Kidney epithelial cell (primary cell): ENCODE results near the gene LRRC14B. TPM values are rescaled to one million over a fixed set of nuclear protein-coding genes. Genes with fewer than 3 reads are reported as not detected.
"Not testable (repeated sequence)": the region's sequence is repeated elsewhere in the genome, so short reads cannot be mapped to it uniquely, and the experiment has no call there.

Experiments used
- DNase-seq: peaks from one replicate; pipeline ENCODE4 v3.0.0-alpha.2; 2010; ENCODE audit warnings: low read depth
- H3K27me3 ChIP-seq: 2 replicates; pipeline ENCODE4 v1.6.0; 2011; ENCODE audit warnings: low read length; ENCODE audit not compliant: control insufficient read depth, insufficient read depth
- H3K36me3 ChIP-seq: 2 replicates; pipeline ENCODE4 v1.5.1; 2011; ENCODE audit warnings: low read length; ENCODE audit not compliant: control insufficient read depth, insufficient read depth
- H3K4me3 ChIP-seq: 2 replicates; pipeline ENCODE4 v1.5.1; 2011; ENCODE audit warnings: low read depth, mild to moderate bottlenecking, control low read depth, low read length
- CTCF ChIP-seq: IDR thresholded peaks from 2 replicates; pipeline ENCODE4 v1.5.1; 2011; ENCODE audit warnings: mild to moderate bottlenecking, moderate library complexity, low read length, control low read depth, inconsistent platforms; ENCODE audit not compliant: insufficient read depth, poor library complexity, severe bottlenecking
- total RNA-seq: library from RNA; depleted of rRNA; stranded (reverse); fragments of >200 nt; gene quantifications from 2 replicates; pipeline ENCODE4 v1.2.3, GENCODE V29; 2015

Gene LRRC14B
- total RNA-seq, 1 donor from 2014 or later: not detected

DNA sequence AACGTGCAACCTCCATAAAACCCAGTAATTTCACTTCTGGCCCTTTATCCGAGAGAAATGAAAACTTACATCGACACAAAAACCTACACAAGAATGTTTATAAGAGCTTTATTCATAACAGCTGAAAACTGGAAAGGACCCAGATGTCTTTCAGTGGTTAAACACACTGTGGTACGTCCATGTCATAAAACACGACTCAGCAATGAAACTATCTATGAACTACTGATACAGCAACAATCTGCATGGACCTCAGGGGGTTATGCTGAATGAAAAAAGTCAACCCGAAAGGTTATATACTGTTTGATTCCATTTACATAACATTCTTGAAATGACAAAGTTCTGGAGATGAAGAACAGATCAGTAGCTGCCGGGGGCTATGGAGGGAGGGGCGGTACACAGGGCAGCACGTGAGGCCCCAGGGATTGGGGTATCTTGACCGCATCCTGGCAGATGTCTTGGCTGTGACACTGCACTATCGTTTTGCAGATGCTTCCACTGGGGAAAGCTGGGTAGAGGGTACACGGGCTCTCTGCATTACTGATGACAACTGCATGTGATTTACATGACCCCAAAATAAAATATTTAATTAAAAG lies 22.6 kb downstream of the LRRC14B start:
- H3K4me3 ChIP-seq: no peak overlapping the region
- H3K27me3 ChIP-seq: no peaks in the 10 kb centered on the region
- DNase-seq: no peak
- TF ChIP-seq CTCF: no peak
- H3K36me3 ChIP-seq: no peaks in the 10 kb centered on the region

DNA sequence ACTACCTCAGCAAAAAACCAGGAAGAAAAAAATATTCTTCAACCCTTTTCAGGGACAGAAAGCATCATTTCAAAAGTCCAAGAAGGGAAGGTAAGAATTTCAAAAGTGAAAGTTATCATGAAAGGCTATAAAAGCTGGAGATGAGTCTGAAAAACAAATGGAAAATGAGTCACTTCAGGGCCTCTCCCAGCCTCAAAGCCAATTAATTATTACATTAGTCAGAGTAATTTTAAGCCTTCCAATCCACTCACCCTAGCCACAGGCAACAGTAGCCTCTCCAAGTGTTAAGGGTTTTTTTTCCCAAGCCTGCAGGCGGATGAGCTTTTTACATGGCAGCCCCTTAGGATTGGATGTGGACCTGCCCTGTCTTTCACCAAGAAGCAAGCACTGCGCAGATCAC lies 24.0 kb downstream of the LRRC14B start:
- not testable (repeated sequence) for H3K36me3 ChIP-seq, DNase-seq, H3K4me3 ChIP-seq, H3K27me3 ChIP-seq

- H3K36me3 ChIP-seq, H3K27me3 ChIP-seq, H3K4me3 ChIP-seq, DNase-seq: not testable (repeated sequence)
Observed at GRCh38 chr5:216076-216475, 24.8 kb downstream of the LRRC14B start.

- not testable (repeated sequence) for H3K27me3 ChIP-seq, H3K36me3 ChIP-seq
- peak; percentile 42 for DNase-seq
- peak within 1 kb of the TSS; percentile 99 for H3K4me3 ChIP-seq
- peak; percentile 68 for TF ChIP-seq CTCF
Observed at GRCh38 chr5:217494-218456, 26.5 kb downstream of the LRRC14B start, which contains the start of the genes CCDC127 and SDHA. TSS of gene CCDC127 (minus strand) at chr5:218153. CDS start at chr5:216849, 1,304 bp downstream. TSS of gene SDHA (plus strand) at chr5:218320. CDS start at chr5:218356, 36 bp downstream.

DNA sequence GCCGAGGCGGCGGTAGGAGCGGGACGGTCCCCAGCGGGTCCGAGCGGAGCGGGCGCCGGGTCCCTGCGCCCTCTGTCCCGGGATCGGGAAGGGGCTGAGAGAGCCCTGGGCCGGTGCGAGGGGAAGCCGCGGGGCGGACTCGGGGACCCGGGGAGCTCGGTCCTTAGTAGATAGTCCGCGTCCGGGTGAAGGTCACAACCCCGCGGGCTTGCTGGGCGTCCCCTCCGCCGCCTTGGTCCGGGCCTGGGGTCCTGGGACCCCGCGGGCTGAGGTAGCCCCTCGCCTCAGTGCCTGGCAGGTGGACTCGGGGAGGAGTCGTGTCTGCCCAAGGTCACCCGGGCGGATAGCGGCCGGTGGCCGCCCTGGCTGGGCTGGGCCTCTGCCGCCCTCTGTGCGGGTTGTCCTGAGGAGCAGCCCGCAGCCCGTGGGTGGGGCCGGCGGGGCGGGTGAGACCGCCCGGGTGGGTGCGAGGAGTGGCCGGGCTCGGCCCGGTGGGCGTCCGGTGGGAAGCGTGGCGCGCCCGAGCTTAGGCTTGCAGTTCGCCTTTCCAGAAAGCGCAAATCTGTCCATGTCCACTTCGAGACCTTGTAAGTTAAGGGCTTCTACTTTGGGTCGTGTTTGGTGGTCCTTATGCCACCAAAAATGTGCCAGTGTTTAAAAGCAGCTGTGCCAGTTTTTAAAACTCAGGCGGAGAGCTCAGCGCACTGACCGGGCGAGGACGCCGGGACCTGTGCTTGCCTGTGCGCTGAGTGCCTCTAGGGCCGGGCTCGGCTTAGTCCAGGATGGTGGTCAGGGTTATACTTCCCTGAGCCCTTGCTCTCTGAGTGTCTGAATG lies 27.4 kb downstream of the LRRC14B start:
- Histone ChIP-seq H3K27me3 (no peaks in the 10 kb centered on the region), H3K36me3 (no peaks in the 10 kb centered on the region), H3K4me3 (peak overlapping the region; percentile 99)
- no peak for DNase-seq
- no peak for TF ChIP-seq CTCF

DNA sequence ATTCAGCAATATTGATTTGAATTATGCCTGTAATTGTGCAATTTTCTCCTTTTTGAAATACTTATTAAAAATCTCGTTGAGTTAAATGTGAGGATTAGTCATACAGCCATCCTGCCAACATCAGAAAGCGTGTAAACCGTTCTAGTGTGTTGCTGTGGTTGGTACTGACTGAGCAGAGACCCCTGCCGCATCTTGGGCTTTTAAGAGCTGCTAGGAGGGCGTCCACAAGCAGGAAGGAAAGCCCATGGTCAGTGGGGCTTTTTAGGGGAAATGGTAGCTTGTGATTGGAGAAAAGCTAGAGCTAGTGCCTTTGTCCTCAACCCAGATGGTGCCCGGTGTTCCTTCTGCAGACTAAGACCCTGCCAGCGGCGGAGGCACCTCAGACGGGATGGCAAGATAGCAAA lies 28.2 kb downstream of the LRRC14B start:
- TF ChIP-seq CTCF: no peak
- H3K36me3 ChIP-seq: no peaks in the 10 kb centered on the region
- H3K27me3 ChIP-seq: no peaks in the 10 kb centered on the region
- peak overlapping the region; percentile 99 for H3K4me3 ChIP-seq
- DNase-seq: no peak
